Globus pallidus (tissue), 1 donor: Measurements from ENCODE around the gene ACTR1B.
"Not testable (repeated sequence)": the region's sequence is repeated elsewhere in the genome, so short reads cannot be mapped to it uniquely, and the experiment has no call there.

Experiments used
- DNase-seq: peaks from one replicate; pipeline ENCODE4 v3.0.0-alpha.2; 2015; ENCODE audit warnings: low spot score

The ACTR1B gene

DNA sequence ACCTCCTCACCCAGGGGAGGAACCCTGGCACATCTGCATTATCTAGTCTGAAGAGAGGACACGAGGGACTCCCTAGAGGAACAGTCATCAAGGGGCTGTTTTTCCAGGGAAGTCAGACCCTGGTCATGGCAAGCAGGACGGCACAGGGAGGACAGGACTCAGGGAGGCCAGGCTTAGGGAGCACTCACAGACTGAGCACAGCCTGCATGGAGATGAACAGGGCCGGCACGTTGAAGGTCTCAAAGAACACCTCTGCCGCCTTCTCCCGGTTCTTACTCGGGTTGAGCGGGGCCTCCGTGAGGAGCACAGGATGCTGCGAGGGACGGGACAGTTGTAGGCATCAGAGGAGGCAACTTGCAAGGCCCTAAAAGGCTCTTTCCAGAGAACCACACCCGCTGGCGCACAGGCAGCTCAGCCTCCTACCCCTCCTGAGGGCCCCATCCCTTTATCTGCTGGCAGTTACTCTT is 5.1 kb downstream of the ACTR1B start:
- DNase-seq: no peak

GRCh38 chr2:97657986-97658690 is 5.7 kb downstream of the ACTR1B start:
- DNase-seq: no peak

DNA sequence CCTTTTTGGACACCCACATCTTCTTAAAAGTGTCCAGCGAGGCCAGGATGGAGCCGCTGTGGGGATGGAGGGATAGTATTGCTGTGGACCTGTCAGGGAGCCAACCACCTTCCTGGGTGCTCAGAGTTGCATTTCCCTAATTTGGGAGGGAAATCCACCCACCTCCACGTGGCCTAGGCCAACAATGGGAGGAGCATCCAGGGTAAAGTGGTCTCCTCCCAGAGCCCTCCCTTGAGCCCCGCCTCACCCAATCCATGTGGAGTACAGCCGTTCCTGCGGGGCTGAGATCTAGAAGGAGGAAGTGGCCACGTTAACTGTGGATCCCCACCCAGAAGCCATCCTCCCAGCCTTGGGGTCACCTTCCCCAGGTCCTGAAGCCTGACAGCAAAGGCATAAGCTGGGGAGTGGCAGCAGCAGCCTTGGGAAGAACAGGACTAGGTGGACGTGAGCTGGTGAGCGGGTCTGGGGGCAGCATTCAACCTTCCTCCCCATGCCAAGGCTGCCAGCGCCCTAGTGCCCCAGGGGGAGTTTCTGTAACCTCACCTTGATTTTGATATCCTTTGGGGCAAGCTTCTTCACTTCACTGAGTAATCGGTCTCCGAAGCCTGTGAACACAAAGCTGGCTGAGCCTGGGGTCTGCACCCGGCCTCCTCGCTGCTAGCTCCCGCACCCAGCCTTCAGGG is 6.8 kb downstream of the ACTR1B start:
- no peak for DNase-seq

DNA sequence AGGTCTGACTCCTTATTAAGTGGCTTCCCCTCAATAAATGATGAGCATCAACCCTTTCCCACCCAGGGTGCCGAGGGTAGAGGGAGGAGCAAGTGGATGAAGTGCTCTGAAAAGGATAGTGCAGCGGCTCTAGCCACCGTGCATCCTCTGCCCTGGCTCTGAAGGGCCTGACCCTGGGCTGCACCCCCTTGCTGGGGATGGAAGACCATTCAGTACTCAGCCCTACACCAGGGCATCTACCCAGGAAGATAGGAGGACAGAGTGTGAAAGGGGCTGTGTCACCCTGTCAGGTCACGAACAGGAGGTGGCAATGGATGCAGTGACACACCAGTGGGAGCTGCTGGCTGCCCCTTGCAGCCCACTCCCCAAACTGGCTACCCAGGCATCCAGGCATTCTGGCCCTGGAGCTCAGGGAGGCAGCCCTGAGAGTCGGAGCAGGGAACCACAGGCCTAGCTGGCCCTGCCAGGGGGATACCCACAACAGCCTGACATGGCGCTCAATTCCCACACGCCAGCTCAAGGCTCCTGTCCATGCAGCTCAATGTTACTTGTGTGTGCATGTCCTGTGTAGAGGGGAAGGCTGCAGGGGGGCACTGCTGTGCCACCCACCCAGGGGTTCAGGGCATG is 7.6 kb downstream of the ACTR1B start:
- DNase-seq: no peak

DNA sequence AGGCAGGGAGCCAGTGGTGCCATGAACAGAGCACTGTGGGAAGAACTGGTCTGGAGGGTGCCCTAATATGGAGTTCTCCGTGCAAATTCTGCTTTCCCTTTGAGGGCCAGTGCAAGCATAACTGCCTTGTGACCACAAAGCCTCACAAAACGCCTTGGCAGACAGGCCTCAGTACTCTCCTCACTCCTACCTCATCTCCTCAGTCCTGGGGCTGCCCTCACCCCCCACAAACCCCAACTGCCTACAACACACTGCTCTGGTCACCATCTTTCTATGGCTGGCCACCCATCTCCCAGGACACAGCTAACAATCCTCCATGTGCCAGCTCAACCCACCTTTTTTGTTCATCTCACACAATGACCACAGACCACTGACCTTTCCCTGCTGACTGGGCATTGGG is 9.1 kb downstream of the ACTR1B start:
- DNase-seq: no peak

GRCh38 chr2:97654309-97654708 is 9.5 kb downstream of the ACTR1B start:
- no peak for DNase-seq

GRCh38 chr2:97653874-97654273 is 10.0 kb downstream of the ACTR1B start:
- DNase-seq: no peak

- no peak for DNase-seq
Measured at GRCh38 chr2:97653473-97653872, 10.4 kb downstream of the ACTR1B start.

DNA sequence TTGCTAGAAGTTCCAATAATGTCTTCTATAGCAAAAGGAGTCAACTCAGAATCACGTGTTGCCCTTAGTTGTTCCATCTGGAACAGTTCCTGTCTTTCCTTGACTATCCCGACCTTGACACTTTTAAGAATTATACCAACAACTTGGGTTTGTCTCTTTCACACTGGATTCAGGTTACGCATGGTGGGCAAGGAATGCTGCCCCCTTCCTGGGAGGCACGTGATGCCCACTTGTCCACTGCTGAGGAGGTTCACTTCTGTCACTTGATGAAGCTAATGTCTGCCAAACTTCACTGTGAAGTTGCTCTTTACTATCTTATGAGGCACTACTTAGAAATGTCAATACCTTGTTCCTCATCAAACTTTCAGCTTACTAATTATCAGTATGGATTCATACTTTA is 12.7 kb downstream of the ACTR1B start:
- no peak for DNase-seq

DNA sequence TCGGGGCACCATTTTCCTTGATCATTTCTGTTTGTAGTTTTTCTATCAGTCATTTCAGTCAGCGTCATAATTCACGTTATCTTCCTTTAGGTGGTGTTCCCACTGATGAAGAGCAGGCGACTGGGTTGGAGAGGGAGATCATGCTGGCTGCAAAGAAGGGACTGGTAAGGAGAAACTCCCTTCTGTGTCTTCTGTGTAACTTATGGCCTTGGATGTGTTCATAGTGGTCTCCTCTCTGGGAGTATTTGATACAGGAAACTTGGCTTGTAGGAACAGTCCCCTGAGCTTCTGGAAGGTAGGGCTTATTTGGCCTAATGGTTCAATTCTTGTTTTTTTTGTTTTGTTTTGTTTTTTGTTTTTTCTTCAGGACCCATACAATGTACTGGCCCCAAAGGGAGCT is 16.9 kb downstream of the ACTR1B start:
- DNase-seq: no peak

DNA sequence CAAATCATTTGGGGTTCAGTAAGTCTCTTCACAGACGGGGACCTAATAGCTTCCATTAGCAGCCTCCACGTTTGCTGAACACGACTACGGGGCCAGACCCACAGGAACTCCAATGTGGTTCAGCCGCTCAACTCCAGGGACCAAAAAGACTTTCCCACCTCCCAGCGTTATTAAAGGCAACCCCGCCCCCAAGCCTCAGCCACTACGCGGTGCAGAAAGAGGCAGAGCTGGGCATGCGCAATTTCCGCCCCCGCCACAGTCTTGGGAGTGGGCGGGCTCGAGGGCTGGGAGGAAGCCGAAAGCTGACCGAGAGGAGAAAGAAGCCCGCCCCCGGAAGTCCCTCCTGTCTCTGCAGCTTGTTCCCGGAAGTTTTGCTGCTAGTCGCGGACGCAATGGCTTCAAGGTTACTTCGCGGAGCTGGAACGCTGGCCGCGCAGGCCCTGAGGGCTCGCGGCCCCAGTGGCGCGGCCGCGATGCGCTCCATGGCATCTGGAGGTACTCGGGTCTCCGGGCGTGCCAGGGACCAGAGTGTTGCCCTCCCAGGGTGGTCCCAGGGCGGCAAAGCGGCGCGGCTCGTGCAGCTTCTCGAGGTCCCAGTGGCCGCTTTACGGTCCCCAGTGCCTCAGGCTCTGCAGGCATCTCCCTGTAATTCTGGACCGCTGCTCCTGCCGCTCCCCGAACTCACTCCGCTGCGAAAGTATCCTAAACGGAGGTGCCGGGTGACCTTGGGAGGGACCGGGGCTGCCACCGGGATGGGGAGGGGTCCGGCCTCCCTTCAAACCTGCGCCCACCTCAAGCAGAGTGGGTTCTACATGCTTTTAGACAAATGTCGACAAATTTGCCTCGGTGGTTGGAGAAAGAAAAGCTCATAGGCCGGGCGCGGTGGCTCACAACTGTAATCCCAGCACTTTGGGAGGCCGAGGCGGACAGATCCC is 17.9 kb downstream of the ACTR1B start, which contains the start of gene COX5B:
Gene COX5B, plus strand, starts transcription at position 368 of the 935 bp plus-strand sequence. Its CDS starts 25 bp downstream, at position 393.
- peak; percentile 99 for DNase-seq

- no peak for DNase-seq
Measured at GRCh38 chr2:97645112-97645694, 18.6 kb downstream of the ACTR1B start.

- DNase-seq: no peak
Measured at GRCh38 chr2:97644023-97644717, 19.7 kb downstream of the ACTR1B start.

GRCh38 chr2:97626049-97626430 is 37.8 kb downstream of the ACTR1B start:
- not testable (repeated sequence) for DNase-seq

DNA sequence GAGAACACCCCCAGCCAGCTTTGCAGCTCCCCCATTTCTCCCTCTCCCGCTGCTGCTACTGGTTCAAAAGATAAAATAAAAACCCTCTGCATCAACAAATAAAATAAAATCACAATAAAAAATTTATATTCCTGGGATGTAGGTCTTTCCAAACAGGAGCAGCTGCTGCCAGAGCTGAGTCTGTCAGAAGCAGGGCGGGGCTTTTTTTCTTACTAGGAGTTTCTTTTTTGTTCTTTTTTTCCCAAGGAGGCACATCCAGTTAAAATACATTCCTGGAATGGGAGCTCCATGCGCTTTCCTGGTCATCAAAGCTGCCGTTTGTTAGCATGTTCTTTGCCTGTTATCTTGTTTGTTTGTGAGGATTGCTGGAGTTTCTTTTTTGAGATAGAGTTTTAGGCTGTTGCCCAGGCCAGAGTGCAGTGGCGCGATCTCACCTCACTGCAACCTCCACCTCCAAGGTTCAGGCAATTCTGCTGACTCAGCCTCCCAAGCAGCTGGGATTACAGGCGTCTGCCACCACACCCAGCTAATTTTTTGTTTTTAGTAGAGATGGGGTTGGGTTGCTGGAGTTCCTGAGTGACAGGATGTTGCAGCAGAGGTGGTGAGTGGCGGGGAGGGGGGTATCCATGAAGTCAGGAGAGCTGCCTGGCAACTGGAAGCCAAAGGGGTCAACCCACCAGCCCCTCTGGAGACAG is 38.3 kb downstream of the ACTR1B start:
- not testable (repeated sequence) for DNase-seq

GRCh38 chr2:97622976-97623375 is 40.9 kb downstream of the ACTR1B start:
- DNase-seq: not testable (repeated sequence)

DNA sequence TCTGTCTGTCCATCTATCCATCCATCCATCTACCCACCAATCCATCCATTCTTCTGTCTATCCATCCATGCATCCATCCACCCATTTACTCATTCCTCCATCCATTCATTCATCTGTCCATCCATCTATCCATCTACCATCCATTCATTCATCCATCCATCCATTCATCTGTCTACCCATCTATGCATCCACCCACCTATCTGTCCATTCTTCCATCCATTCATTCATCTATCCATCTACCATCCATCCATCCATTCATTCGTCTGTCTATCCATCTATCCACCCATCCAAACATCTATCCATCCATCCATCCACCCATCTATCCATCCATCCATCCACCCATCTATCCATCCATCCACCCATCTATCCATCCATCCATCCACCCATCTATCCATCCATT is 43.4 kb downstream of the ACTR1B start:
- DNase-seq: not testable (repeated sequence)

GRCh38 chr2:97618939-97619827 is 44.7 kb downstream of the ACTR1B start:
- DNase-seq: peak; percentile 26

DNA sequence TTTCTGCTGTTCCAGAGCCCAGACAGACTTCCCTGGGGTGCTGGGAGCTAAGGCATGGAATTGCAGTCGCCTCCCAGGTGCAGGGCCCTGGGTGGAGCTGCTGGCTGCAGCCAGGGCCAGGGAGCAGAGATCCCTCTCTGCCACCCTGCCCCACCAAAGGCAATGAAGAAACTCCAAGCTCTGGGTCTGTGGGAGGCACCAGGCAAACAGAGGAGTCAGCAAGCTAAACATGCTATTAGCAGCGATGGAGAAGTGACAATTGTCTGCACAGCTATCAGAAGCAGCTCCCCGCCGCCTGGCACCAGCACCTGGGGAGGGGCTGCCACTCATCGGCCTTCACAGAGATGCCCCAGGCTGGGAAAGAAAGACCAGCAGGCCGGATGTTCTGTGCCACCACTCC is 45.9 kb downstream of the ACTR1B start:
- no peak for DNase-seq
